Epithelial cell of esophagus (primary cell): Measurements from ENCODE around the gene FAM149A.

Experiments
- DNase-seq: peaks from one replicate; pipeline ENCODE4 v3.0.0; 2010; ENCODE audit warnings: low read depth
- H3K4me3 ChIP-seq: 2 replicates; pipeline ENCODE4 v1.5.1; 2011; ENCODE audit warnings: mild to moderate bottlenecking, low read length, control low read depth
- CTCF ChIP-seq: IDR thresholded peaks from 2 replicates; pipeline ENCODE4 v1.5.1; 2011; ENCODE audit warnings: low read depth, mild to moderate bottlenecking, low read length, control low read depth, inconsistent platforms; ENCODE audit not compliant: insufficient read depth; ENCODE audit errors: missing control alignments

Gene FAM149A

GRCh38 chr4:186088523-186088922 lies 16.0 kb upstream of the FAM149A start:
- no peak for DNase-seq
- H3K4me3 ChIP-seq: no peak overlapping the region
- no peak for TF ChIP-seq CTCF

GRCh38 chr4:186092296-186092695 lies 12.2 kb upstream of the FAM149A start:
- H3K4me3 ChIP-seq: no peak overlapping the region
- DNase-seq: no peak
- TF ChIP-seq CTCF: no peak

GRCh38 chr4:186095406-186095805 lies 9.1 kb upstream of the FAM149A start:
- TF ChIP-seq CTCF: no peak
- no peak overlapping the region for H3K4me3 ChIP-seq
- peak; percentile 9 for DNase-seq

GRCh38 chr4:186096681-186097165 lies 7.8 kb upstream of the FAM149A start:
- no peak overlapping the region for H3K4me3 ChIP-seq
- DNase-seq: no peak
- no peak for TF ChIP-seq CTCF

- TF ChIP-seq CTCF: no peak
- no peak for DNase-seq
- no peak overlapping the region for H3K4me3 ChIP-seq
Observed at GRCh38 chr4:186097386-186097785, 7.1 kb upstream of the FAM149A start.

GRCh38 chr4:186102931-186103330 lies 1.6 kb upstream of the FAM149A start:
- H3K4me3 ChIP-seq: no peak overlapping the region
- TF ChIP-seq CTCF: no peak
- DNase-seq: no peak

GRCh38 chr4:186104890-186105646 lies 564 bp downstream of the FAM149A start:
- TF ChIP-seq CTCF: no peak
- H3K4me3 ChIP-seq: no peak overlapping the region
- DNase-seq: no peak
